ENCODE data around the gene GPR153.

GPR153 gene

DNA sequence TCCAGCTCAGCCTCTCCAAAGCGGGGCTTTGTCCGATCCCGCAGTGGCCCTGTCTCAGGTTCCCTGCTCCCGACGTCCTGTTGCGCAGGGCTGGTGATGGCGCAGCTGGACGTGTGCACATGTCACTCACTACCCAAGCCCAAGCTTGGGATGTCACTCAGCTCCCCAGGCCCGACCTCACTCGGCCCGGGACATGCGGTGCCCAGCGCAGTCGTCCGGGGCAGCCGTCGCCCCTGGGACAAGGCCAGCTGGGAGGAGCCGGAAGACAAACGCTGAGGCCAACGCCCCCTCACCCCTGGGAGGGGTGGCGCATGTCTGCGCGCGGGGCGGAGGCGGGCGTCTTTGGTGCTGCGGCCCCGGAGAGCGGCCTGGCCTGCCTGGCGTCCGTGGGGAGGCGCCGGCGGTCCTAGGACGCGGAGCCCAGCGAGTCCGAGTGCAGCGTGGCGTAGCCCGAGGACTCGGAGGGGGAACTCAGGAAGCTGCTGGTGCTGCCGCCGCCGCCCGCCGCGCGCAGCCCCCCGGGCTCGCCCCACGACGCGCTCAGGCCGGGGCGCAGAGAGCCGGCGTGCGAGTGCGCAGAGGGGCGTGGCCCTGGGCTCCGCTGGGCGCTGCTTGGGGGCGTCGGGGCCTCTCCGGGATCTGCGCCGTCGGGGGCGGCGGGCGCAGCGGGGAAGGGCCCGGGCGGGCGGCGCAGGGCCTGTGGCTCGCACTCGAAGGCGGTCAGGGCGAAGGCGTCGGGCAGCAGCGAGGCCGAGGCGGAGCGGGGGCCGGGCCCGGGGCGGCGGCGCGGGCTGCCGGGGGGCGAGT is 11.8 kb downstream of the GPR153 start:
- DNase-seq (ENCODE audit: low spot score) = no peak

DNA sequence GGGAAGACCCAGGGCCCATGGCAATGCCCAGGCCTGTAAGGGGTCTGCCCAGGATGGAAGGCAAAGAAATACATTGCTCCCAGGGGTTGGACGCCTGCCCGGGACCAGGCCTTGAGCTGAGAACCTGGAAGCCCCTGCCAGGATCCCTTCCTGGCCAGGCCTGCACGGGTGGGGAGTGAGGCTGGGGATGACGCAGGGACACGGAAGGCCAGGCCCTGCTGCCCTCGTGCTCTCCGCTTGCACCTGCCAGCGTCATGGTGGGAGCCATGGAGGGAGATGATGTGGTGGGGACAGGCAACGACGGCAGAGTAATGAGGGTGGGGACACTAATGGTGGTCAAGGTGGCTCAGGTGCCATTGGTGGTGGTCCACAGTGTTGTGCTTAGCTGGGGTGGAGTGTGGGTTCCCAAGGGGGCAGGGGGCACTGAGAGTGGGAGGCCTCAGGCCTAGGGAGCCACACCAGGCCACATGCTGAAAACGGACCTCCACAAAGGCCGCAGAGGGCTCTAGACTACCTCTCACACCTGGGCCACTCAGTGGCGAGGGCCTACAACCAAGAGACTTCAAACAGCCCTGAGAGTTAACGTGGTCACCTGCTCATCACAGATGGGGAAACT is 12.6 kb downstream of the GPR153 start:
- no peak for DNase-seq (ENCODE audit: low spot score)

DNA sequence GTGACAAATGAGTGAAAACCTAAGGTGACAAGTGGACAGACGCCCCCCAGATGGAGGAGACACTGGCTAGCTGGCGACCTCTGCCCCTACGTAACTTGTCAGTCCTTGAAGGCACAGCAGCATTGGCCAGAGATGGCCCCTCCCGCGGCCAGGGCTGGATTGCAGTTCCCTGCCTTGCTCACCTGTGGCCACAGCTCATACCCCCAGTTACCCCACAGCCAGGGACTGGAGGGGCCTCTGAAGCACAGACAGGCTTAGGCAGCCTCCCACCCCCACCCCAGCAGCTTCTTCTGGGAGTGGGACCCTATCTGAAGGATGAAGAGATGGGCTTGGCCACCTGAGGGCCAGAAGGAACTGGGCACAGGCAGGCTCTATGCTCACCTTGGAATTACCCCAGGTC is 13.2 kb downstream of the GPR153 start:
- DNase-seq (ENCODE audit: low spot score) = no peak

DNA sequence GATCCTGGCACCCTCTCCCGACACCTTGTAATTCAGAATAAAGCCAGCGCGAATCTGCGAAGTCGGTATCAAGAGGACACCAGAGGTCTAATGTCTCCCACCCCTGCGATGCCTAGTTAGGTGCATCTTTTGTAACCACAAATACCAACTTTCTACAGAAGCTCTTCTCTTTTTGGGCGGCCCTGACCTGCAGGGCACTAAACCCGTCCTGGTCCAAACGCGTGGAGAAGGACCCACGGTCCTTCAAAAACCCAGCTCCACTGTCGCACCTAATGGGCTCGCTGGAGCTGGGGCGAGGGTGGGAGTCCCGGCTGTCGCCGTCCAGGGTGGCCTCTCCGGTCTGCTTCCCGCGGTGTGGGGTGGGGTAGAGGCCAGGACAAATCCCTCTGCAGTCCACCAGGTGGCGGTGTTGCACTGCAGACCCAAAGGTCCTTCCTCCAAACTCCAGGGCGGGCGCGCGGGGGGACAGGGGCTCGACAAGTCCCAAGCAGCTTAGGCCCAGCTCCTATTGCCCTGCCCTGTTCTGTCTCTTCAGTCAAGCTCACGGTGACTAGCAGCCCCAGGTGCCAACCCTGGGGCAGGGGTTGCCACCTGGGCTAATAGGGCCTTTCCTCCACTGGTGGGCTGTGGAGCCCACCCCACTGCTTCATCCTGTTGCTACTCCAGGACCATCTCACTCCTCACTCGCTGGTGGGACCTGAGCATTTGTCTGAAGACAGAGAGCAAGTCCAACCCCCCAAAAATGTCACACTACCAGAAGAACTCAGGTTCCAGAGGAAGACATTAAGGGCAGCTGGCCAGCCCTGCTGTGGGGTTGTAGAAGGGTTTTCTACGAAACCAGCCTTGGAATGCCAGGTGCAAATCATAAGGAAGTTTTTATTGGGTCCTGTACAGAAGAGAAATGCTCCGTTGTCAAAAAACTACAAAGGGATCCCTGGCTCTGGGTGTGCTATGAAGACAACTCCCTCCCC is 14.1 kb downstream of the GPR153 start:
- peak; percentile 96 for DNase-seq (ENCODE audit: low spot score)

DNA sequence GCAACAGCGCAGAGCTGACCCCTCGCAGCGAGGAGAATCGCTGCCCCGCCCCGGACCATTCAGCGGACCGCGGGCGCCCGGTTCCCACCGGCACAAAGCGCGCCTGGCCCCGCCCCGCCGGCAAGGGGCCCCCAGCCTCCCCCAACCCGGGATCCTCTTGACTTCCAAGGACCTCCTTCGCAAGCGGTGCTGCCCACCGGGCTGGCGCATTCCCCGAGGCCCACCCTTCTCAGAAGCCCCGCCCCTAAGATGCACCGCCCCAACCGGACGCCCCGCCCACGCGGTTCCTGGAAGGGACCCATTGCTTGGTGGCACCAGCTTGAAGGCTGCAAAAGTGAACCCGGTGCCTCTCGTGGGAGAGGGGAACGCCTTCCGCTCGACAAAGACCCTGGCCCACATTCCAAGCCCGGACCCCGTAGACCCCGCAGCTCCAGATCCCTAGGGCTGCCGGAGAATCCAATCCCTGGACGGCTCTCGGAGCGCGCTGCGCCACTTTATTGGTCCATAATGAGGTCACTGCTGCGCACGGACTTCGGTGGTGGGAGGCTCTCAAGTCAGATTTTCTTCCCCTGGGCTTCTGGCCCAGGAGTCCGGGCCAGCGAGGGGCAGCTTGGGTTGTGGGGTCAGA is 14.9 kb downstream of the GPR153 start:
- peak; percentile 62 for DNase-seq (ENCODE audit: low spot score)

DNA sequence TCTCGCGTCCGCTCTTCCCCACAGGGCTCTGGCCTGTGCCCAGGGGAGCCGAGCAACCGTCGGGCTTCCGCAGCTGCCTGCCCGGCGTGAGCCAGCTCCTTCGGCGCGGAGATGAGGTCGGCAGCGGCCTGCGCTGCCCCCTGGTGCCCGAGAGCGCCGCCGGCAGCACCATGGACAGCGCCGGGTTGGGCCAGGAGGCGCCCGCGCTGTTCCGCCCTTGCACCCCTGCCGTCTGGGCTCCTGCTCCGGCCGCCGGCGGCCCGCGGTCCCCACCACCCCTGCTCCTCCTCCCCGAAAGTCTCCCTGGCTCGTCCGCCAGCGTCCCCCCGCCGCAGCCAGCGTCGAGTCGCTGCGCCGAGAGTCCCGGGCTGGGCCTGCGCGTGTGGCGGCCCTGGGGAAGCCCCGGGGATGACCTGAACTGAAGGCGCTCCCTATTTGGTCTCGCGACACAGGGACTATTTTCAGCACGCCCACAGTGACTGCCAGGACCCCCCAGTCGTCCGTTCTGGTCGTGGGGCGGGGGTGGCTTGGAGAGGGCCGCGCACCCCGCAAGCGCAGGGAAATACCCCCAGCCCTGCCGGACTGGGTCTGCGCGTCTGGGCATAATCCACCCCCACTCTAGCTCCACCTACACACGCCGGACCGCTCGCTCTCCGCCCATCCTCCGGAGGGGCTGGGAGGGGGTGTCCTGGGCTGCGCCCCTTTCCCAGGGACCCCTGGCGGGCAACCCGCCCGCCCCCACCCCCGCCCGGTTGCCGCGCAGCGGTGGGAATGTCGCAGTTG is 15.6 kb downstream of the GPR153 start:
- DNase-seq (ENCODE audit: low spot score) = peak; percentile 87

DNA sequence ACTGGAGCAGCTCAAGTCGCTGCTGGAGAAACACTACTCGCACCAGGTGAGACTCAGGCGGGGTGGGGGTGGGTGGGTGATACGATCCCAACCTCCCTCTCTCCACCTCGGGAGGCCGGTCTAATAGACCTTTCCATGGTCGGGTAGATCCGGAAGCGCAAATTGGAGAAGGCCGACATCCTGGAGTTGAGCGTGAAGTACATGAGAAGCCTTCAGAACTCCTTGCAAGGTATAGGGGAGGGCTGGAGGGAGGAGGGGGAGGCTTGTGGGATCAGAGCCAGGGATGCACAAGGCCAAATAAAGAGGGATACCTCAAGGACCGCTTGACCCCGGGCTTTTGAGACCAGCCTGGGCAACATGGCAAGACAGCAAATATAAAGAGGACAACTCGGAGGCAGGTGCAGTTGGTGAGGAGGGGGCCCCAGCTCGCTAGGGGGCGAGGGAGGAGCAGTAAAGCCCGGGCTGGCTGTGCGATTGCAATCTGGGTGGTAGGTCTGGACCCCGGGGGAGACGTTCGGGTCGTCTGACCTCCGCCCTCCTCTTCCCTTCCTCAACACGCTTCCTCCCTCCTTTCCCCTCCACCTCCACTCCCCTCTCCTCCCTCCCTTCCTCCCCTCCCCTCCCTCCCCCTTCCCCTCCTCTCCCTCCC is 16.4 kb downstream of the GPR153 start:
- no peak for DNase-seq (ENCODE audit: low spot score)

DNA sequence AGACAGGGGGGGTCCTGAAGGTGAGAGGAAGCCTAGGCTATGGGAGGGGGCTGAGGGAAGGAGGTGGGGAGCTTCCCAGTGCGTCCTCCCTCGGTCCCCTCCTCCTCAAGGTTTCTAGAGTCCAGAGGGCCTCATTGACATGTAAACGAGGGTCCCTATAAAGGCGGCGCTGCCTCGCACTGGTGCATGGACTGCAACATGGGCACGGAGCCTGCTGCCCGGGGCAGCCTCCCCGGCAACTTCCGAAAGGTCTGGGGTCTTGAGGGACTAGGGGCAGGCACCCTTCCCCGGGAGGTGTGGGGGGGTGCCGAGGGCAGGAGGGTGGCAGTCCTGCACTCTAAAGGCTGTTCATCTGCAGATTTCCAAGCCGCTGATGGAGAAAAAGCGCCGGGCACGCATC is 16.9 kb downstream of the GPR153 start, which contains the start of gene HES3:
HES3 (plus strand) TSS at position 187 of the 400 bp plus-strand sequence; CDS start at position 374, 187 bp downstream.
- DNase-seq (ENCODE audit: low spot score) = no peak

DNA sequence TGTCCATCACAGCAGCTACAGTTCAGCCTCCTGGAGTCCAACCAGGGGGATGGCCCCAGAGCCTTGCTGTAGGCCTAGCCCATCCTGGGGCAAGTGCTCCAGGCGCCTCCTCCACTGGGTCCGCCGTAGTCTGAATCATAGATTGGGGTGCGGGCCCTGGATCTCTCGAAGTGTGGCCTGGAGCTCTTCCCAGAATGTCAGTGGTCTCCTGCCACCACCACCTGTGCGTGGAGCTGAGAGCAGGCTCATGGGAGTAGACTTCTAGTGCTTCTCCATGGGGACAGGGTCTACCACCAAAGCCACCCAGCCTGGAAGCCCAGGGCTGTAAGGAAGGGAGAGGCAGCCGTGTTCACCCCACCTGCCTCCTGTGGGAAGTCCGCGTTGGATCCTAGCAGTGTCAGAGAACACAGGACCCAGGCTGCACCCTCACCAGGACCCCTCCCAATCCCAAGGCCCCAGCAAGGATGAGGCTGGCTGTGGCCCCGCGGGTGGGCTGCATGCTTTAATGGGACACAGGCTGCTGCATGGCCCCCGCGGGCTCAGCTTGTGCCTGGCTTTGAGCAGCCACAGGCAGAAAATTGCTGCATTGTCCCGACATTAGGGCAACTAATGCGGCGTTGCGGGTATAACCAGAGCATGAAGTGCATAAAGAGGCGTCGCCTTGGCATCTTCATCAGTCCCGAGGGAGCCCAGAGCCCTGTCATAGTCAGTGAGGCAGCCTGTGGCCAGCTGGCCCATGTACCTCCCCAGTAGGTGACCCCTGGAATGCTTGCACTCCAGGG is 17.7 kb downstream of the GPR153 start:
- DNase-seq (ENCODE audit: low spot score) = no peak

DNA sequence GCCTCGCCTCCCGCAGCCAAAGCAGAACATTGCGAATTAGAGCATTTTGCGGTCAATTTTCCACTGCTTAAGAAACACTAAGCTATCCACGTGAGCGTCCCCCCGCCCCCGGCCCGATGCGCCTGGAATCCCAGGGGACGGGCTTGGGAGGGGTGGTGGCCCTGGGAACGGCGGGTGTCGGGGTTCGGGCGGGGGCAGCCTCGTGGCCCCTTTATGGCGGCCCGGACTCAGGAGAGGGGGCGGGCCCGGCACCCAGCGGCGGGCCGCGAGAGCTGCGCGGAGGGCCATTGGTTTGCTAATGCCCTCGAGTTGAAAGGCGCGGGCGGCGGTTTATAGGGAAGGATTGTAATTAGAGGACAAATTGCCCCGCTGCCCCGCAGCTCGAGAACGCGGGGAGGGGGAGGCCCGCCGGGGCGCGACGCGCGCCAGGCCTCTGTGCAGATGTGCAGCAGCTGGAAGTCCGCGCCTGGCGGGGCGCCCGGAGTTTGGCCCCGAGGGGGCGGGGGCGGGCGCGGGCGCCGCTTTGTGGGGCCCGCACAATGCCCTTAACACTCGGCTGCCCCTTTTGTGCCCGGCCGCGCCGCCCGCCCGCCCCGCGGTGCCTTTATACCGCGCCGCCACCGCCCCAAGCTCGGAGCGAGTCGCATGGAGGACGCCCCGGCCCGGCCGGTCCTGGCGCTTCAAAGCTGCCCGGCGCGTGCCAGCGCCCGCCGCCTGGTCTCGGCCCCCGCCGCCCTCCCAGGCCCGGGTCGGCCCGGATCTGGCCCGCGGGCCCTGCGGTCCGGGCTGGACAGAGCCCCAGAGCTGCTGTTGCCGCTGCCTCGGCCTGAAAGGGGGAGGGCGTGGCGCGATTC is 18.8 kb downstream of the GPR153 start:
- DNase-seq (ENCODE audit: low spot score) = no peak

DNA sequence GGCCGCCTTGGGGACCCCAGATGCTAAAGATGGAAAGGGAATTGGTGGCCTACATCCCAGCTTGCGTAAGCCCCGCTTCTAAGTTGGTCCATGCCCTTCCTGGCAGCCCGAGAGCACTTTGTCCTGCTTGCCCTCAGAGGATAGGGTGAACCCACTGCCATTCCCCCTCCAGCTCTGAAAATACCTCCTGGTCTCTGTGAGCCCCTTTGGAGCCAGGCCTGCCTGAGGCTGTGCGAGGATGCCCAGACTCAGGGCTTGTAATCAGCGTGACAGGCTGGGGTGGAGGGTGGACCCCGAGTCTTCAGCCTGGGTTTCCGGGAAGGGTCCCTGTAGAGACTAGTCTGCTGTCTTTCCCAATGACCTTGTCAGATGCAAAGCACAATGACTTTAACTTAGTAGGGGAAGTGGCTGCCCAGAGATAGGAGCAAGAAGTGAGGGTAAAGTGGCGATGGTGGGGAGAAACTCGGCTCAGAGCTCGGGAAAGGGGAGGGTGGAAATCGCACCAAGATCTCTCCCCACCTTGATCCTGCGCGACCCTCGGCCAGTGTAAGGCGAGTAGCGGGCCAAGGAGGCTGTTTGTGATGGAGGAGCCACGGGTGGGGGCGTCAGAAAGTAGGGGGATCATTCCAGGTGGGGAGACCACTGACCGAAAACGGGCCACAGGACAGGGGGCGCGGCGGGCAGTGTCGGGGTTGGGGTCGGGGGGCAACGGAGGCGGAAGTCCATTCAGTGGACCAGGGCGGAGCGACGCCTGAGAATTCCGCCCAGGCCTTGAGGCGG is 19.6 kb downstream of the GPR153 start:
- no peak for DNase-seq (ENCODE audit: low spot score)

DNA sequence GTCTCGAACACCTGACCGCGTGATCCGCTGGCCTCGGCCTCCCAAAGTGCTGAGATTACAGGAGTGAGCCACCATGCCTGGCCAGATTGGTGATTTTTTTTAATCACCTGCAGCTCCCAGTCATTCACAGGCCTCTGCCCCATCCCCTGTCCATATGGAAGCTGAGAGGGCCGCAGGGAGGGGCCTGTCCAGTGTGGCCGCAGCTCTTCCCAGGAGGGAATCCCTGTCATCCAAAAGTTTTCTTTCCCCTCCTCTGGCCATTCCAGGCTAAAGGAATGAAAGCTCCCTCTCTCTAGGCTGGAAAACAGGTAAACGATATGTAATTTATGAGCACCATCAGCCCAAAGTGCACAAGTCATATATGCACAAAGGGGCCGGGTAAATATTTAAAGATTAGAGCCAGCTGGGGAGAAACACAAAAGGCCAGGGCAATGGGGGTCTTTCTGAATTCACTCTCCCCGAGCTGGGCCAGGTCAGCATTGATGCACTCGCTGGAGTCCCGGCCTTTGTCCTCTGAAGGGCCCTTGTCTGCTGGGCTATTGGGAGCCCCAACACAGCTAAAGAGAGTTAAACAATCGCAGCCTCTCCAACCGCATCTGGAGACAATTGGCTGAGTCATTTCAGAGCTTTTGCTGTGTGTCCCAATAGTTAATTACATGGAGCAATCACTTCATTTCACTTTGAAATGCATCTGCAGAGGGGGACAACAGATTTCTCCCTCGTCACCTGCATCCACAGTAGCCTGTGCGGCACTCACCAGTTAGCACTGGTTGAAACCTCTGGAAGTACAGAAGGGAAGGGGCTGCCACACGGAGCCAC is 20.7 kb downstream of the GPR153 start:
- DNase-seq (ENCODE audit: low spot score) = peak; percentile 54

DNA sequence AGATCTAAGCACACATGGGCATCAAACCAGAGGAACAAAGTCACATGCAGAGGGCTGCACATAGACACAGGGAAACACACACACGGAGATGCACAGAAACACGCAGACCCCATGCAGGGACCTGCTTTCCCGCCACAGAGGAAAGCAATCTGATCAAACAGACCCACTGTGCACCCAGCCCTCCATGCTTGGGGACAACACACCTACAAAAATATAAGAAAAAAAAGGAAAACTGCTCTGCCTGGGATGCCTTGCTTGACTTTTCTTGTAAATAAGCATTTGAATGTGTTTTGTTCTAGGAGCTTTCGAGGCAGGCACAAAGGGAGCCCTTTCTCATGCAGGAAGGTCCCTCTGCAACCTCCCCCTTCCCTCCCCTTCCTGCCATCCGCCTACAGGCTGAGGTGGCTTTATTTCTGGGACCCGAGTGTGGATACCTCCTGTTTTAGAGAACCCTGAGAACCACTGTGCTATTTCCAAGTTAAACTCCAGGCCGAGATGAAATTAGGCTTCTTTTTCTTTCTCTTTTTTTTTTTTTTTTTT is 21.6 kb downstream of the GPR153 start:
- DNase-seq (ENCODE audit: low spot score) = no peak

DNA sequence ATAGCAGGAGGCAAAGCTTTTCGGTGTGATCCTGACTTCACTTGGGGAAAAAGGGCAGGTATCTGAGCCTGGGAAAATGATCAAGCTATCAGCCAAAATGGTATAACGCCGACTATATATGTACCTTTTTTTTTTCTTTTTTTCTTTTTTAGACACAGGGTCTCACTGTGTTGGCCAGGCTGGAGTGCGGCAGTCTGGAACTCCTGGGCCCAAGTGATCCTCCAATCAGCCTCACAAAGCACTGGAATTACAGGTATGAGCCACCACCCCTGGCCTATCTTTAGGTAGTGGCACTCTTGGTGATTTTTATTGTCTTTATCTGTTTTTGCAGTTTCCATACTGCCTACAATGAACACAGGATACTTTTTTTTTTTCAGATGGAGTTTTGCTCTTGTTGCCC is 23.8 kb downstream of the GPR153 start:
- DNase-seq (ENCODE audit: low spot score) = no peak

DNA sequence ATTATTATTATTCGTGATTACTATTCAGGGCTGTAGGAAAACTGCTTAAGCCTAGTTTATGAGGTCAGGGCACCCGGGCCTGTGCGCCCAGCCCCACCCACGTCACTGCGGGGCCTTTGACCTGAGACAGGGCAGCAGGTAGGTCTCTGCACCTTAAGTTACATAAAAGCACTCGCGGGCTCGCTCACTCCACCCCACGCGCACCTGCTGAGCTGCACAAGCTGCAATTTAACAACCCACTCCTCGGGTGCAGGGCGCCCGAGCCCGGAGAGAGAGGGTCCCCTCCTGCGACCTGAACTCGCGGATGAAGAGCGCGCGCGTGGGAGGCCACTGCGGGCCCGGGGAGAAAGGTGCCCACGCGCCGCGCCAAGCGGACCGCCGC is 25.6 kb downstream of the GPR153 start:
- DNase-seq (ENCODE audit: low spot score) = no peak

DNA sequence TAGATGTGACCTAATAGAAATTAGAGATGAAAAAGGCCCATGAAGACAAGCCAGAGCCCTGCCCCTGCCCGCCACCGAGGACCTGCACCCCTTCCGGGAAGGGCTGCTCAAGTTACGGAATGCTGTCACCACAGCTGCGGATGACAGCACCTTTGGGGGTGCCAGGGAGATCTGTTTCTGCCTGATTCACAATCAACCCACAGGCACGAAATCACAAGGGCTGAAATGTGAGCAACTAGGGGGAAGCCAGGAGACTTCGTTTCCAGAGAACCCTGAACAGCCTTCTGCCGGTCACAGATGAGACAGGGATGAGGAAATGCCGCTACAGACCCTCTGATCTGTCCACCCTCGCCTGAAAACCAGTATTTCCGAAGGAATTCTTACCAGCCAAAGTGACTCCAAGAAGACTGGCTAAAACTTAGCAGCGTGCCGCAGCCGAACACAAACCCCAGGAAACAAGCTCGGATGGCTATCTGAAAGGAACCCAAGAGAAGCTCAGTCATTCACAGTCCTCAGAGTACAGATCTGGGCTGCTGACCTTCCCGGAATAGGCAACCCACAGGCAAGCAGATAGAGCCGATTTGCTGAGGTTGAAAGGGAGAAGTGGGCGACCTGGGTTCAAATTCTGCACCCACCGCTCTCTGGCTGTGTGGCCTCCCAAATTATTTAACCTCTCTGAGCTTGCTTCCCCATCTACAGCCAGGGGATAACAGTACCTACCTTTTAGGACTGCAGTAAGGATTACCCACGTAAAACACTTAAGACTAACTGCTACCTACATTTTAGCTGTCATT is 26.2 kb downstream of the GPR153 start:
- no peak for DNase-seq (ENCODE audit: low spot score)
